ENCODE data around the gene THTPA. TPM values are rescaled to one million over a fixed set of nuclear protein-coding genes. Genes with fewer than 3 reads are reported as not detected.

THTPA gene
- total RNA-seq, 1 experiment from 2014 or later: 12.3 TPM

DNA sequence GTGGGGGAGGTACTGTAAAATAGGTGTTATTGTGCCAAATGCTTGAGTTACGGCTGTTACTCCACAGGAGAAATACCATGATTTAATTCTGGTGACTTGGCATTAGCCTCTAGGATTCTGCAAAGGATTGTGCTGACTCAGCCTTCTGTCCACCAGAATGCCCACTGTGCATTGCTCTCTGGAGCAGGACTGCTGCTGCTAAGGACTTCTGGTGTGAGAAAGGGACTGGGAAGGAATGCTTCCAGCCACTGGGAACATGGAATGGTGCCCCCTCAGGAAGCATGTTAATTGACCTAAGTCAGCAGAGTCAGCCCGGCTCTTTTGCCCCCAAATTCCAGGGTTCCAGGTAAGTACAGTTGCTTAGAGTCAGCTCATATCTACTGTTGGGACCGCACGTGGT lies 37.4 kb upstream of the THTPA start:
- TF ChIP-seq, protein P1, sequence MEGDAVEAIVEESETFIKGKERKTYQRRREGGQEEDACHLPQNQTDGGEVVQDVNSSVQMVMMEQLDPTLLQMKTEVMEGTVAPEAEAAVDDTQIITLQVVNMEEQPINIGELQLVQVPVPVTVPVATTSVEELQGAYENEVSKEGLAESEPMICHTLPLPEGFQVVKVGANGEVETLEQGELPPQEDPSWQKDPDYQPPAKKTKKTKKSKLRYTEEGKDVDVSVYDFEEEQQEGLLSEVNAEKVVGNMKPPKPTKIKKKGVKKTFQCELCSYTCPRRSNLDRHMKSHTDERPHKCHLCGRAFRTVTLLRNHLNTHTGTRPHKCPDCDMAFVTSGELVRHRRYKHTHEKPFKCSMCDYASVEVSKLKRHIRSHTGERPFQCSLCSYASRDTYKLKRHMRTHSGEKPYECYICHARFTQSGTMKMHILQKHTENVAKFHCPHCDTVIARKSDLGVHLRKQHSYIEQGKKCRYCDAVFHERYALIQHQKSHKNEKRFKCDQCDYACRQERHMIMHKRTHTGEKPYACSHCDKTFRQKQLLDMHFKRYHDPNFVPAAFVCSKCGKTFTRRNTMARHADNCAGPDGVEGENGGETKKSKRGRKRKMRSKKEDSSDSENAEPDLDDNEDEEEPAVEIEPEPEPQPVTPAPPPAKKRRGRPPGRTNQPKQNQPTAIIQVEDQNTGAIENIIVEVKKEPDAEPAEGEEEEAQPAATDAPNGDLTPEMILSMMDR (conservative IDR thresholded peaks at IDR 0.05; ENCODE audit: low read depth, low read length): no peak
- TF ChIP-seq EZH2 (IDR thresholded peaks at IDR 0.05; ENCODE audit: borderline replicate concordance, low read depth, low read length, poor library complexity, severe bottlenecking): no peak
- H3K27ac ChIP-seq (ENCODE audit: low read depth, low read length, poor library complexity, severe bottlenecking): no peak overlapping the region
- ChIA-PET POLR2A (ENCODE audit: low non-redundant PET) (no interaction called here), CTCF (no interaction called here)
- intact Hi-C loops (cut with micrococcal nuclease; ENCODE audit: unreplicated experiment): no loop called here
- H3K27me3 ChIP-seq (replicated peaks; ENCODE audit: insufficient read depth, low read depth, low read length, poor library complexity): no peaks in the 10 kb centered on the region
- no peak for DNase-seq (ENCODE audit: low spot score)
- no peaks in the 10 kb centered on the region for H3K9me3 ChIP-seq (ENCODE audit: low read depth, low read length, poor library complexity, severe bottlenecking)
- no peaks in the 10 kb centered on the region for H3K36me3 ChIP-seq (ENCODE audit: insufficient read depth, low read length, poor library complexity, severe bottlenecking)
- H3K4me3 ChIP-seq (ENCODE audit: low read depth, low read length, poor library complexity, severe bottlenecking): no peak overlapping the region
- no TSS peak for BruUV-seq (replicated peaks)
- H3K4me1 ChIP-seq (ENCODE audit: insufficient read depth, low read length, poor library complexity, severe bottlenecking): no peaks in the 10 kb centered on the region

DNA sequence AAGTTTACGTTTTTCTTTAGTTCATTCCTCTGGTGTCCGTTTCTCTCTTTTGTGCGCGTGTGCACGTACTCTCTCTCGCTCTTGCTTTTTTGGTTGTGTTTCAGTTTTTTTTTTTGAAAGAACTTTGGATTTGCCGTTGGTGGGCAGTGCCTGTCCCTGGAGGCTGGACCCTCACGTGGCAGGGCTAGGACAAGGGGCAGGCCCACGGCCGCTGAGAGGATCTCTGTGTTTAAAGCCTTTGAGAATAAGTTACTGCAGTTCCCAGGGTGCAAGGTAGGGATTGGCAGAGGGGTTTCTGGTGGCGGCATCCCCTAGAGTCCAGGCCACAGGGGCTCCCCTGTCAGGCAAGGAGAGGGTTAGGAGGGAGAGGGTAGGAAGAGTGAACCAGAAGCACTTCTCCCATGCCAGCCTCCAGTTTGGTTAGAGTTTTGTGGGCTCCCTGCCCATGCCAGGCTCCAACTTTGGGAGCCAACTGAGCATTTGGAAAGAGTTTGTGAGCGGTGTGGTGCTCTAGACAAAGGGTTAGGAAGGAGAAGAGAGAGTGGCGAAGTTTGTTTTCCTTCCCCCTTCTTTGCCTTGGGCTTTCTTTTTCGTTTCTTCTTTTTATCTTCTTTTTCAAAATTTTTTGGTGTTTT lies 35.1 kb upstream of the THTPA start:
- no peak for TF ChIP-seq EZH2 (IDR thresholded peaks at IDR 0.05; ENCODE audit: borderline replicate concordance, low read depth, low read length, poor library complexity, severe bottlenecking)
- ChIA-PET CTCF (no interaction called here), POLR2A (ENCODE audit: low non-redundant PET) (no interaction called here)
- Histone ChIP-seq H3K27me3 (replicated peaks; ENCODE audit: insufficient read depth, low read depth, low read length, poor library complexity) (no peaks in the 10 kb centered on the region), H3K36me3 (ENCODE audit: insufficient read depth, low read length, poor library complexity, severe bottlenecking) (no peaks in the 10 kb centered on the region), H3K27ac (ENCODE audit: low read depth, low read length, poor library complexity, severe bottlenecking) (no peak overlapping the region), H3K4me1 (ENCODE audit: insufficient read depth, low read length, poor library complexity, severe bottlenecking) (no peaks in the 10 kb centered on the region), H3K4me3 (ENCODE audit: low read depth, low read length, poor library complexity, severe bottlenecking) (no peak overlapping the region), H3K9me3 (ENCODE audit: low read depth, low read length, poor library complexity, severe bottlenecking) (no peaks in the 10 kb centered on the region)
- BruUV-seq (replicated peaks): no TSS peak
- intact Hi-C loops (cut with micrococcal nuclease; ENCODE audit: unreplicated experiment): no loop called here
- DNase-seq (ENCODE audit: low spot score): no peak

DNA sequence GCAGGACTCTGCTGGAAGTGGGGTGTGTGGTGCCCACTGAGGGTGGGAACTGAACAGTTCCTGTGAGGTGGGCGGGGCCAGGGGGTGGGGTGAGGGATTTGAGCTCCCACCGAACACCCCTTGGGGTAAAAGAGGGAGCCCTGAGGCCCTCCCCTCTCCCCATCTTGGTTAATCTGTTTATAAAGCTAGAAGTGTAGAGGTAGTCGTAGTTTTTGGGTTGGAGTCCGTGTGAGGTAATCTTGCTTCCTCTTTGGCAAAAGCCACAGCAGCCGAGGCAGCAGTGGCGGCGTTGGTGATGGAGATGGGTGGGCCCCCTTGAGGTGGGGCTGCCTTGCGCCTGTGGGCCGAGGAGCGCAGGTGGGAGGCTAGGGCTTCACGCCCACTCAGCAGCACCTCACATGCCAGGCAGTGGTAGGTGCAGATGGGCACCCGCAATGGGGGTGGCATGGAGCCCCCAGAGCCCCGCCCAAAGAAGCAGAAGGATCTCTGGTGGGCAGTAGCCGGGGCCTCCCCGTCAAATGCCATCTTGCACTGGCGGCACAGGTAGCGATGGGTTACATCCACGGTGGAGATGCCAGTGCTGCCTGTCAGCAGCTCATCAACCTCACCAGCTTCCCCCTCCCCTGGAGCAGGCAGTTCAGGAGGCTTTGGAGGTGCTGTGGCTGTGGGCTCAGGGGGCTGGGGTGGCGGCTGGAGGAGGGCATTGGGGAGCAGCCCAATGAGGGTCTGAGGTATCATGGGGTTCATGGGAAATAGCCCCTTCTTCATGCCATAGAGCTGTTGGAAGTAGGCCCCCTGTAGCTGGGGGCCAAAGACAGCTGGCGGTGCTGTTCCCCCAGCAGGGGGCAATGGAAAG lies 34.1 kb upstream of the THTPA start:
- Histone ChIP-seq H3K36me3 (ENCODE audit: insufficient read depth, low read length, poor library complexity, severe bottlenecking) (no peaks in the 10 kb centered on the region), H3K4me1 (ENCODE audit: insufficient read depth, low read length, poor library complexity, severe bottlenecking) (no peaks in the 10 kb centered on the region), H3K9me3 (ENCODE audit: low read depth, low read length, poor library complexity, severe bottlenecking) (no peaks in the 10 kb centered on the region), H3K4me3 (ENCODE audit: low read depth, low read length, poor library complexity, severe bottlenecking) (no peak overlapping the region), H3K27ac (ENCODE audit: low read depth, low read length, poor library complexity, severe bottlenecking) (no peak overlapping the region), H3K27me3 (replicated peaks; ENCODE audit: insufficient read depth, low read depth, low read length, poor library complexity) (no peaks in the 10 kb centered on the region)
- BruUV-seq (replicated peaks): no TSS peak
- TF ChIP-seq, protein P1 (conservative IDR thresholded peaks at IDR 0.05; ENCODE audit: low read depth, low read length): no peak
- no peak for TF ChIP-seq EZH2 (IDR thresholded peaks at IDR 0.05; ENCODE audit: borderline replicate concordance, low read depth, low read length, poor library complexity, severe bottlenecking)
- ChIA-PET CTCF (no interaction called here), POLR2A (ENCODE audit: low non-redundant PET) (no interaction called here)
- no peak for DNase-seq (ENCODE audit: low spot score)
- intact Hi-C loops (cut with micrococcal nuclease; ENCODE audit: unreplicated experiment): no loop called here
